ENCODE measurements around the gene OGFOD2.

DNA sequence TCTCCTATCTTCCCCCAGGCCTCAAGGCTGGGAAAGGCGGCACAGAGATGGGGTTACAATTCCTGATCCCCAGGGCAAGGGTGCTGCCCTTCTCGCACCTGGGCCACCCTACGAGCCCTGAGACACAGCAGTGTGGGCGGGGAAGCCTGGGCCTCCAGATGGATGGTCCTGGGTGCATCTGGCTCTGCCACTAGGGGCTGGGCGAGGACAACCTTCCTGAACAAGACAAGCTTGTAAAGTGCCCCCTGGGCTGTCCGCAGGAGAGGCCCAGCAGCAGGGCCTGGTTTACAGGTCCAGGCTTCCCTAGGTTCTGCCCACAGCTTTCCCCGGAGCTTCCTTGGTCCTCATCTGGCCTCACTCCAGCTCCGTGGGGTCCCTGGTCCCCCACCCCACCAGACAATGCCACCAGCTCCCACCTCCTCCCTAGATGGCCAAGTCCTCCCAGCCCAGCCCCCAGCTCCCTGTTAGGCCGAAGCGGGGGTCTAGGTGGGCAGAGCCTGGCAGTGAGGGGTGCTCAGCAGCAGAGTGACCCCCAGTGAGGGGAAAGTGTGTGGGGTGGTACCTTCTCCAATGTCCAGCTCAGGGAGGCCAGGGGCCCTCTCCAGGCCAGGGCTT, 14.3 kb downstream of the OGFOD2 start:
- TF ChIP-seq, protein P1, sequence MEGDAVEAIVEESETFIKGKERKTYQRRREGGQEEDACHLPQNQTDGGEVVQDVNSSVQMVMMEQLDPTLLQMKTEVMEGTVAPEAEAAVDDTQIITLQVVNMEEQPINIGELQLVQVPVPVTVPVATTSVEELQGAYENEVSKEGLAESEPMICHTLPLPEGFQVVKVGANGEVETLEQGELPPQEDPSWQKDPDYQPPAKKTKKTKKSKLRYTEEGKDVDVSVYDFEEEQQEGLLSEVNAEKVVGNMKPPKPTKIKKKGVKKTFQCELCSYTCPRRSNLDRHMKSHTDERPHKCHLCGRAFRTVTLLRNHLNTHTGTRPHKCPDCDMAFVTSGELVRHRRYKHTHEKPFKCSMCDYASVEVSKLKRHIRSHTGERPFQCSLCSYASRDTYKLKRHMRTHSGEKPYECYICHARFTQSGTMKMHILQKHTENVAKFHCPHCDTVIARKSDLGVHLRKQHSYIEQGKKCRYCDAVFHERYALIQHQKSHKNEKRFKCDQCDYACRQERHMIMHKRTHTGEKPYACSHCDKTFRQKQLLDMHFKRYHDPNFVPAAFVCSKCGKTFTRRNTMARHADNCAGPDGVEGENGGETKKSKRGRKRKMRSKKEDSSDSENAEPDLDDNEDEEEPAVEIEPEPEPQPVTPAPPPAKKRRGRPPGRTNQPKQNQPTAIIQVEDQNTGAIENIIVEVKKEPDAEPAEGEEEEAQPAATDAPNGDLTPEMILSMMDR (IDR thresholded peaks at IDR 0.05 in 8 of 11, conservative IDR thresholded peaks at IDR 0.05 in 3 of 11) = no peak
- TF ChIP-seq POLR2AphosphoS5 (IDR thresholded peaks at IDR 0.05) (no peak), POLR2A (IDR thresholded peaks at IDR 0.05) (no peak)

All from spleen (tissue), 7 donors.